ENCODE data around the gene SRPK2. TPM values are rescaled to one million over a fixed set of nuclear protein-coding genes. Genes with fewer than 3 reads are reported as not detected.

The SRPK2 gene
- total RNA-seq, 1 experiment from 2014 or later = 58.2 TPM

DNA sequence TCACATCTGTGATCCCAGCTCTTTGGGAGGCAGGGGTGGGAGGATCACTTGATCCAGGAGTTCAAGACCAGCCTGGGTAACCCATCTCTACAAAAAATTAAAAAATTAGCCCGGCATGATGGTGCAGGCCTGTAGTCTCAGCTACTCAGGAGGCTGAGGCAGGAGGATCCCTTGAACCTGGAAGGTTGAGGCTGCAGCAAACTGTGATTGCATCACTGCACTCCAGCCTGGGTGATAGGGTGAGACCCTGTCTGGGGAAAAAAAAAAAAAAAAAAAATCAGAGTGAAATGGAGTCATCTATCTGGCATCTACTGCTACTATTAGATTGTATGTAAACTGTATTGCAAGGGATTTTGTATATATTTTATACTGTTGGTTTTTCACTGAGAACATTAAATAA lies 315.6 kb downstream of the SRPK2 start:
- H3K4me1 ChIP-seq (ENCODE audit: control insufficient read depth, insufficient read depth, low read length) = no peaks in the 10 kb centered on the region
- peaks cover 55% of the 10 kb centered on the region for H3K36me3 ChIP-seq (ENCODE audit: control insufficient read depth, insufficient read depth, low read length)
- no peaks in the 10 kb centered on the region for H3K27me3 ChIP-seq (ENCODE audit: control insufficient read depth, insufficient read depth, low read length)
- in situ Hi-C loops (cut with HindIII; ENCODE audit: low pct_unique_long_range_greater_than_20kb, low sequenced_read_pairs) (no loop called here), intact Hi-C loops (cut with micrococcal nuclease; ENCODE audit: unreplicated experiment) (no loop called here)
- no peak overlapping the region for H3K27ac ChIP-seq (ENCODE audit: low read length)
- CTCF ChIA-PET = no interaction called here
- no peak overlapping the region for H3K4me3 ChIP-seq (ENCODE audit: low read depth in 2 of 2, low read length in 2 of 2)
- POLR2A ChIA-PET = no interaction called here
- no peak for DNase-seq (ENCODE audit: low read depth, low spot score)
- no peaks in the 10 kb centered on the region for H3K9me3 ChIP-seq (ENCODE audit: control insufficient read depth, insufficient read depth, low read depth, low read length)
- BruUV-seq (replicated peaks) = no TSS peak
- TF ChIP-seq TCF7L2 (IDR thresholded peaks at IDR 0.05; ENCODE audit: low read depth, low read length) (no peak), POLR2AphosphoS5 (IDR thresholded peaks at IDR 0.05; ENCODE audit: low read depth, low read length) (no peak), SIN3A (IDR thresholded peaks at IDR 0.05; ENCODE audit: borderline replicate concordance, insufficient read depth, low read depth, low read length) (no peak)
- TF ChIP-seq, protein P1, sequence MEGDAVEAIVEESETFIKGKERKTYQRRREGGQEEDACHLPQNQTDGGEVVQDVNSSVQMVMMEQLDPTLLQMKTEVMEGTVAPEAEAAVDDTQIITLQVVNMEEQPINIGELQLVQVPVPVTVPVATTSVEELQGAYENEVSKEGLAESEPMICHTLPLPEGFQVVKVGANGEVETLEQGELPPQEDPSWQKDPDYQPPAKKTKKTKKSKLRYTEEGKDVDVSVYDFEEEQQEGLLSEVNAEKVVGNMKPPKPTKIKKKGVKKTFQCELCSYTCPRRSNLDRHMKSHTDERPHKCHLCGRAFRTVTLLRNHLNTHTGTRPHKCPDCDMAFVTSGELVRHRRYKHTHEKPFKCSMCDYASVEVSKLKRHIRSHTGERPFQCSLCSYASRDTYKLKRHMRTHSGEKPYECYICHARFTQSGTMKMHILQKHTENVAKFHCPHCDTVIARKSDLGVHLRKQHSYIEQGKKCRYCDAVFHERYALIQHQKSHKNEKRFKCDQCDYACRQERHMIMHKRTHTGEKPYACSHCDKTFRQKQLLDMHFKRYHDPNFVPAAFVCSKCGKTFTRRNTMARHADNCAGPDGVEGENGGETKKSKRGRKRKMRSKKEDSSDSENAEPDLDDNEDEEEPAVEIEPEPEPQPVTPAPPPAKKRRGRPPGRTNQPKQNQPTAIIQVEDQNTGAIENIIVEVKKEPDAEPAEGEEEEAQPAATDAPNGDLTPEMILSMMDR (IDR thresholded peaks at IDR 0.05) = no peak
- TF ChIP-seq, protein P2, sequence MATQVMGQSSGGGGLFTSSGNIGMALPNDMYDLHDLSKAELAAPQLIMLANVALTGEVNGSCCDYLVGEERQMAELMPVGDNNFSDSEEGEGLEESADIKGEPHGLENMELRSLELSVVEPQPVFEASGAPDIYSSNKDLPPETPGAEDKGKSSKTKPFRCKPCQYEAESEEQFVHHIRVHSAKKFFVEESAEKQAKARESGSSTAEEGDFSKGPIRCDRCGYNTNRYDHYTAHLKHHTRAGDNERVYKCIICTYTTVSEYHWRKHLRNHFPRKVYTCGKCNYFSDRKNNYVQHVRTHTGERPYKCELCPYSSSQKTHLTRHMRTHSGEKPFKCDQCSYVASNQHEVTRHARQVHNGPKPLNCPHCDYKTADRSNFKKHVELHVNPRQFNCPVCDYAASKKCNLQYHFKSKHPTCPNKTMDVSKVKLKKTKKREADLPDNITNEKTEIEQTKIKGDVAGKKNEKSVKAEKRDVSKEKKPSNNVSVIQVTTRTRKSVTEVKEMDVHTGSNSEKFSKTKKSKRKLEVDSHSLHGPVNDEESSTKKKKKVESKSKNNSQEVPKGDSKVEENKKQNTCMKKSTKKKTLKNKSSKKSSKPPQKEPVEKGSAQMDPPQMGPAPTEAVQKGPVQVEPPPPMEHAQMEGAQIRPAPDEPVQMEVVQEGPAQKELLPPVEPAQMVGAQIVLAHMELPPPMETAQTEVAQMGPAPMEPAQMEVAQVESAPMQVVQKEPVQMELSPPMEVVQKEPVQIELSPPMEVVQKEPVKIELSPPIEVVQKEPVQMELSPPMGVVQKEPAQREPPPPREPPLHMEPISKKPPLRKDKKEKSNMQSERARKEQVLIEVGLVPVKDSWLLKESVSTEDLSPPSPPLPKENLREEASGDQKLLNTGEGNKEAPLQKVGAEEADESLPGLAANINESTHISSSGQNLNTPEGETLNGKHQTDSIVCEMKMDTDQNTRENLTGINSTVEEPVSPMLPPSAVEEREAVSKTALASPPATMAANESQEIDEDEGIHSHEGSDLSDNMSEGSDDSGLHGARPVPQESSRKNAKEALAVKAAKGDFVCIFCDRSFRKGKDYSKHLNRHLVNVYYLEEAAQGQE (IDR thresholded peaks at IDR 0.05; ENCODE audit: insufficient read depth in 1 of 2, low read depth in 2 of 2, low read length in 1 of 2) = no peak
- no peak for ATAC-seq

DNA sequence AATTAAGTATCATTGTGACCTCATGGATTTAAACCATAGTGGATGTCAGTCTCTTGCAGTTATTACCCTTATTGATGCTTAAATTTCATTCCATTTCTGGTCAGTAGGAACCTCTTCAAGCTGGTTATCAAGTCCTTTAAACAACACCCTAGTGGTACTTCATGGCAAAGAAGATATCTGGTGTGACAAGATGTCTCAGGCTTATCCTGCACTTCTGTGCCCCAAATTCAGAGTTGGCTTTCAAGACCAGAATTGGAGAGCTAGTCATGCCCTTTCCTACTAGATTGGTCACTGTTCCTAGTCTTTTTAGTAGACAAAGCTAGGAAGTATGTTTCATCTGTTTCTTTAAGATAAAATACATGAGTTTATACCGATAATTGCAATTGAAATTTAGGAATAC lies 319.8 kb downstream of the SRPK2 start:
- ChIA-PET POLR2A (interaction anchor here (0.6 kb wide), 1 partner anchor 93 kb away, joined by 3 read pairs; no protein-coding TSS in a partner anchor), CTCF (no interaction called here)
- Histone ChIP-seq H3K4me1 (ENCODE audit: control insufficient read depth, insufficient read depth, low read length) (no peaks in the 10 kb centered on the region), H3K27me3 (ENCODE audit: control insufficient read depth, insufficient read depth, low read length) (no peaks in the 10 kb centered on the region), H3K36me3 (ENCODE audit: control insufficient read depth, insufficient read depth, low read length) (peaks cover 18% of the 10 kb centered on the region), H3K9me3 (ENCODE audit: control insufficient read depth, insufficient read depth, low read depth, low read length) (no peaks in the 10 kb centered on the region), H3K4me3 (ENCODE audit: low read depth in 2 of 2, low read length in 2 of 2) (no peak overlapping the region), H3K27ac (ENCODE audit: low read length) (no peak overlapping the region)
- no peak for TF ChIP-seq SIN3A (IDR thresholded peaks at IDR 0.05; ENCODE audit: borderline replicate concordance, insufficient read depth, low read depth, low read length)
- TF ChIP-seq TCF7L2 (IDR thresholded peaks at IDR 0.05; ENCODE audit: low read depth, low read length) = no peak
- TF ChIP-seq, protein P2 (IDR thresholded peaks at IDR 0.05; ENCODE audit: insufficient read depth in 1 of 2, low read depth in 2 of 2, low read length in 1 of 2) = no peak
- TF ChIP-seq, protein P1 (IDR thresholded peaks at IDR 0.05) = no peak
- no peak for TF ChIP-seq POLR2AphosphoS5 (IDR thresholded peaks at IDR 0.05; ENCODE audit: low read depth, low read length)
- intact Hi-C loops (cut with micrococcal nuclease; ENCODE audit: unreplicated experiment) (no loop called here), in situ Hi-C loops (cut with HindIII; ENCODE audit: low pct_unique_long_range_greater_than_20kb, low sequenced_read_pairs) (no loop called here)
- BruUV-seq (replicated peaks) = TSS peak; percentile 9
- DNase-seq (ENCODE audit: low read depth, low spot score) (no peak), ATAC-seq (no peak)
